Stomach (tissue), 9 donors: ENCODE data around the gene SOHLH2. TPM values are rescaled to one million over a fixed set of nuclear protein-coding genes. Genes with fewer than 3 reads are reported as not detected.

Source experiments
- DNase-seq, 2 donors: peaks; one replicate each; pipeline versions ENCODE4 v3.0.0 to v3.0.0-alpha.2; 2013 to 2019
- H3K27ac ChIP-seq, 5 donors: fragments of 200-600 bp in 4 of 5; sonication (generic) in 4 of 5; one replicate each; pipeline ENCODE4 v1.5.1; 2013 to 2019; ENCODE audit warnings: mild to moderate bottlenecking in 1 of 5, moderate library complexity in 1 of 5
- H3K27me3 ChIP-seq, 3 donors: fragments of 200-600 bp; sonication (generic); one replicate each; pipeline ENCODE4 v1.5.1; 2017 to 2019; ENCODE audit warnings: mixed run types in 1 of 3
- H3K36me3 ChIP-seq, 4 donors: fragments of 200-600 bp; sonication (generic); 1 replicate in 3 of 4; 2 replicates in 1 of 4; pipeline ENCODE4 v1.5.1; 2016 to 2019
- H3K4me1 ChIP-seq, 4 donors: fragments of 200-600 bp; sonication (generic); one replicate each; pipeline ENCODE4 v1.5.1; 2016 to 2019
- H3K4me3 ChIP-seq, 4 donors: fragments of 200-600 bp; sonication (generic) in 3 of 4; one replicate each; pipeline ENCODE4 v1.5.1; 2016 to 2019; ENCODE audit warnings: mild to moderate bottlenecking in 1 of 4
- H3K9me3 ChIP-seq, 4 donors: fragments of 200-600 bp; sonication (generic); one replicate each; pipeline ENCODE4 v1.5.1; 2016 to 2019
- CTCF ChIP-seq, 7 experiments: fragments of 450-650 bp in 4 of 7; fragments of 200-600 bp in 3 of 7; sonication (generic) in 3 of 7; IDR thresholded peaks; one replicate each; pipeline ENCODE4 v1.5.1; 2016 to 2019; ENCODE audit warnings: antibody characterized with exemption in 7 of 7, control low read depth in 2 of 7, mild to moderate bottlenecking in 1 of 7
- EP300 ChIP-seq: sonication (generic); formaldehyde crosslinking; IDR thresholded peaks from one replicate; pipeline ENCODE4 v1.6.1; 2017; ENCODE audit warnings: antibody characterized with exemption
- POLR2A ChIP-seq, 4 donors: fragments of 450-650 bp; IDR thresholded peaks; one replicate each; pipeline ENCODE4 v1.6.1; 2016; ENCODE audit warnings: antibody characterized with exemption in 4 of 4, control low read depth in 2 of 4, mild to moderate bottlenecking in 1 of 4, moderate library complexity in 1 of 4
- POLR2AphosphoS5 ChIP-seq, 3 donors: sonication (generic); formaldehyde crosslinking; IDR thresholded peaks; one replicate each; pipeline ENCODE4 v1.6.1; 2016; ENCODE audit warnings: antibody characterized with exemption in 3 of 3
- WGBS, 5 donors: extraction: QIAGEN DNeasy Blood & Tissue Kit in 3 of 5; methylation state at CpG; one replicate each; pipeline versions ENCODE4 v1.1.5 to v1.1.7; 2013 to 2018; 5-methylcytosine and 5-hydroxymethylcytosine counted together
- intact Hi-C: fragments of 100-400 bp; cut with DNase I; formaldehyde crosslinking; loops from one replicate; pipeline ENCODE4 v1.15.1; 2023; ENCODE audit warnings: low total_unique reads
- polyA plus RNA-seq, 3 donors: library from polyadenylated mRNA; stranded (reverse); fragments of 200-250 nt; gene quantifications; one replicate each; pipeline ENCODE4 v1.2.3, GENCODE V29; 2013
- total RNA-seq, 5 donors: library from RNA; depleted of rRNA; stranded (reverse); fragments of >200 nt; gene quantifications; one replicate each; pipeline versions ENCODE4 v1.1.0 to v1.2.3, GENCODE V29; 2014 to 2016
- donor health status: healthy with polysubstance abuse.
- donor health status: Bipolar disorder and iron deficiency.
- donor health status: healthy.

The SOHLH2 gene
- total and polyA plus RNA-seq, 8 donors = 0.18 to 0.45 (median 0.25) TPM; not detected in 5

GRCh38 chr13:36190771-36191170, 23.6 kb downstream of the SOHLH2 start:
- H3K4me3 ChIP-seq = no peak overlapping the region
- no peak for DNase-seq
- no peaks in the 10 kb centered on the region for H3K9me3 ChIP-seq
- intact Hi-C loops = no loop called here
- TF ChIP-seq POLR2A (IDR thresholded peaks at IDR 0.05) (no peak), EP300 (no peak), CTCF (IDR thresholded peaks at IDR 0.05) (no peak), POLR2AphosphoS5 (IDR thresholded peaks at IDR 0.05) (no peak)
- WGBS, 5 donors = 69 to 80% (median 72%) methylated on average over 3 of the region's 3 CpGs
- no peaks in the 10 kb centered on the region for H3K27me3 ChIP-seq
- H3K27ac ChIP-seq = no peak overlapping the region
- H3K4me1 ChIP-seq = no peaks in the 10 kb centered on the region
- no peaks in the 10 kb centered on the region for H3K36me3 ChIP-seq

GRCh38 chr13:36188441-36188840, 25.9 kb downstream of the SOHLH2 start:
- DNase-seq = no peak
- WGBS, 5 donors = 87 to 96% (median 93%) methylated on average over 1 of the region's 1 CpG
- intact Hi-C loops = no loop called here
- Histone ChIP-seq H3K4me3 (no peak overlapping the region), H3K4me1 (no peaks in the 10 kb centered on the region), H3K27me3 (no peaks in the 10 kb centered on the region), H3K36me3 (no peaks in the 10 kb centered on the region), H3K27ac (no peak overlapping the region), H3K9me3 (no peaks in the 10 kb centered on the region)
- TF ChIP-seq EP300 (no peak), POLR2AphosphoS5 (IDR thresholded peaks at IDR 0.05) (no peak), POLR2A (IDR thresholded peaks at IDR 0.05) (no peak), CTCF (IDR thresholded peaks at IDR 0.05) (no peak)

GRCh38 chr13:36183901-36184300, 30.5 kb downstream of the SOHLH2 start:
- no peaks in the 10 kb centered on the region for H3K9me3 ChIP-seq
- H3K27me3 ChIP-seq = no peaks in the 10 kb centered on the region
- no peak for TF ChIP-seq POLR2A (IDR thresholded peaks at IDR 0.05)
- no peak for TF ChIP-seq EP300
- no peak for TF ChIP-seq POLR2AphosphoS5 (IDR thresholded peaks at IDR 0.05)
- no peak for TF ChIP-seq CTCF (IDR thresholded peaks at IDR 0.05)
- H3K27ac ChIP-seq = no peak overlapping the region
- no peaks in the 10 kb centered on the region for H3K36me3 ChIP-seq
- no peak overlapping the region for H3K4me3 ChIP-seq
- DNase-seq = no peak
- no peaks in the 10 kb centered on the region for H3K4me1 ChIP-seq
- intact Hi-C loops = no loop called here

GRCh38 chr13:36175621-36176020, 38.7 kb downstream of the SOHLH2 start:
- Histone ChIP-seq H3K4me3 (no peak overlapping the region), H3K27me3 (no peaks in the 10 kb centered on the region), H3K27ac (no peak overlapping the region), H3K36me3 (no peaks in the 10 kb centered on the region), H3K9me3 (no peaks in the 10 kb centered on the region), H3K4me1 (no peaks in the 10 kb centered on the region)
- 73 to 78% (median 75%) methylated on average over 5 of the region's 5 CpGs for WGBS, 5 donors
- intact Hi-C loops = no loop called here
- no peak for TF ChIP-seq POLR2A (IDR thresholded peaks at IDR 0.05)
- TF ChIP-seq CTCF (IDR thresholded peaks at IDR 0.05) = no peak
- TF ChIP-seq POLR2AphosphoS5 (IDR thresholded peaks at IDR 0.05) = no peak
- TF ChIP-seq EP300 = no peak
- DNase-seq = no peak
